IMR-90 (cell line): Measurements from ENCODE around the gene HACL1. TPM values are rescaled to one million over a fixed set of nuclear protein-coding genes. Genes with fewer than 3 reads are reported as not detected.

Source experiments
- ATAC-seq: fragments of 200-7000 bp; cut with Tn5 transposase; 2 replicates; pipeline ENCODE4 v1.9.1; 2020; ENCODE audit warnings: low read depth, mild to moderate bottlenecking, moderate library complexity
- Bru-seq: library from RNA; stranded (reverse); fragments of 400-500 nt; gene quantifications from one replicate; lab custom pipeline; 2021; lab: Mats Ljungman, UMichigan
- BruChase-seq, 2 experiments: library from RNA; stranded (reverse); fragments of 400-500 nt; gene quantifications; one replicate each; lab custom pipeline; 2021; lab: Mats Ljungman, UMichigan
- BruUV-seq: library from RNA; stranded (reverse); fragments of 400-500 nt; replicated peaks from 2 replicates; lab custom pipeline; 2021; lab: Mats Ljungman, UMichigan
- CTCF ChIA-PET: fragments of 300-600 bp; formaldehyde crosslinking; extraction: SDS; loops from one replicate; lab custom pipeline; 2021; ENCODE audit warnings: antibody characterized with exemption; lab: Yijun Ruan, JAX
- POLR2A ChIA-PET: fragments of 300-600 bp; sonication (Branson Sonifier 250); formaldehyde crosslinking; loops from one replicate; lab custom pipeline; 2022; ENCODE audit warnings: antibody characterized with exemption; ENCODE audit not compliant: unreplicated experiment; lab: Charles Lee
- DNase-seq: peaks from one replicate; pipeline ENCODE4 v3.0.0; 2013
- H2AFZ ChIP-seq: replicated peaks from 2 replicates; pipeline ENCODE3; 2013; ENCODE audit warnings: low read length, mild to moderate bottlenecking; ENCODE audit not compliant: poor library complexity
- H2AK5ac ChIP-seq: 2 replicates; pipeline ENCODE4 v1.6.1; 2013; ENCODE audit warnings: low read depth, low read length, inconsistent platforms
- H2AK9ac ChIP-seq: replicated peaks from 2 replicates; pipeline ENCODE3; 2013; ENCODE audit warnings: mild to moderate bottlenecking, low read depth, low read length, moderate library complexity; ENCODE audit not compliant: poor library complexity
- H2BK120ac ChIP-seq: 2 replicates; pipeline ENCODE4 v1.6.1; 2013; ENCODE audit warnings: low read depth, low read length, inconsistent platforms
- H2BK15ac ChIP-seq: 3 replicates; pipeline ENCODE4 v1.6.1; 2013; ENCODE audit warnings: low read depth, low read length, inconsistent platforms
- H2BK20ac ChIP-seq: 2 replicates; pipeline ENCODE4 v1.6.1; 2013; ENCODE audit warnings: low read depth, mild to moderate bottlenecking, inconsistent platforms, low read length, moderate library complexity
- H2BK5ac ChIP-seq: 2 replicates; pipeline ENCODE4 v1.6.1; 2013; ENCODE audit warnings: mild to moderate bottlenecking, low read depth, low read length, inconsistent platforms; ENCODE audit not compliant: poor library complexity, severe bottlenecking
- H3K14ac ChIP-seq: replicated peaks from 2 replicates; pipeline ENCODE4 v1.6.1; 2013; ENCODE audit warnings: low read depth, low read length, inconsistent platforms
- H3K18ac ChIP-seq: 2 replicates; pipeline ENCODE4 v1.6.1; 2013; ENCODE audit warnings: low read depth, low read length, control low read depth
- H3K23ac ChIP-seq: 2 replicates; pipeline ENCODE4 v1.6.1; 2013; ENCODE audit warnings: low read depth, low read length, inconsistent platforms
- H3K27ac ChIP-seq: 2 replicates; pipeline ENCODE4 v1.5.1; 2013; ENCODE audit warnings: mild to moderate bottlenecking, control low read depth, low read length; ENCODE audit not compliant: insufficient read depth
- H3K27me3 ChIP-seq: 2 replicates; pipeline ENCODE4 v1.6.1; 2013; ENCODE audit warnings: low read length; ENCODE audit not compliant: control insufficient read depth, insufficient read depth
- H3K36me3 ChIP-seq: 2 replicates; pipeline ENCODE4 v1.6.1; 2013; ENCODE audit warnings: low read length, mixed read lengths; ENCODE audit not compliant: control insufficient read depth, insufficient read depth
- H3K4ac ChIP-seq: 2 replicates; pipeline ENCODE4 v1.6.1; 2013; ENCODE audit warnings: low read depth, low read length, inconsistent platforms
- H3K4me1 ChIP-seq: 2 replicates; pipeline ENCODE4 v1.6.1; 2013; ENCODE audit warnings: low read length, mixed read lengths; ENCODE audit not compliant: control insufficient read depth, insufficient read depth
- H3K4me2 ChIP-seq: 2 replicates; pipeline ENCODE4 v1.6.1; 2013; ENCODE audit warnings: low read depth, mild to moderate bottlenecking, control low read depth, low read length, moderate library complexity
- H3K4me3 ChIP-seq: 2 replicates; pipeline ENCODE4 v1.5.1; 2013; ENCODE audit warnings: low read depth, mild to moderate bottlenecking, control low read depth, low read length, moderate library complexity; ENCODE audit not compliant: insufficient read depth
- H3K56ac ChIP-seq: 2 replicates; pipeline ENCODE4 v1.6.1; 2013; ENCODE audit warnings: low read length, inconsistent platforms; ENCODE audit not compliant: insufficient read depth; ENCODE audit errors: extremely low read depth
- H3K79me1 ChIP-seq, 2 experiments: 2 replicates each; pipeline ENCODE4 v1.6.1; 2013; ENCODE audit warnings: low read length in 2 of 2, inconsistent platforms in 1 of 2, low read depth in 1 of 2
- H3K9ac ChIP-seq: 2 replicates; pipeline ENCODE4 v1.6.1; 2013; ENCODE audit warnings: low read depth, low read length, control low read depth
- H3K9me1 ChIP-seq: 2 replicates; pipeline ENCODE4 v1.6.1; 2013; ENCODE audit warnings: low read length, inconsistent platforms; ENCODE audit not compliant: insufficient read depth
- H3K9me3 ChIP-seq: 2 replicates; pipeline ENCODE4 v1.6.1; 2013; ENCODE audit warnings: low read length; ENCODE audit not compliant: control insufficient read depth, insufficient read depth
- H4K20me1 ChIP-seq: 2 replicates; pipeline ENCODE4 v1.6.1; 2013; ENCODE audit warnings: low read length, inconsistent platforms; ENCODE audit not compliant: insufficient read depth
- H4K5ac ChIP-seq: 2 replicates; pipeline ENCODE4 v1.6.1; 2013; ENCODE audit warnings: mild to moderate bottlenecking, low read depth, low read length, control low read depth
- H4K8ac ChIP-seq, 2 experiments: 2 replicates each; pipeline ENCODE4 v1.6.1; 2013; ENCODE audit warnings: low read depth in 2 of 2, low read length in 2 of 2, control low read depth in 1 of 2, inconsistent platforms in 1 of 2
- H4K91ac ChIP-seq: 2 replicates; pipeline ENCODE4 v1.6.1; 2013; ENCODE audit warnings: low read depth, low read length, inconsistent platforms; ENCODE audit not compliant: insufficient read depth
- CEBPB ChIP-seq: IDR thresholded peaks from 2 replicates; pipeline ENCODE4 v1.6.1; 2012; ENCODE audit warnings: low read depth, low read length, improper control_type of control experiment
- CHD1 ChIP-seq: IDR thresholded peaks from 2 replicates; pipeline ENCODE4 v1.6.1; 2012; ENCODE audit warnings: low read depth, low read length, improper control_type of control experiment
- FOS ChIP-seq: fragments of 150-350 bp; IDR thresholded peaks from 2 replicates; pipeline ENCODE4 v1.6.1; 2016; ENCODE audit warnings: low read depth, low read length
- MAFK ChIP-seq: IDR thresholded peaks from 2 replicates; pipeline ENCODE4 v1.6.1; 2012; ENCODE audit warnings: low read depth, low read length, improper control_type of control experiment
- MAZ ChIP-seq: IDR thresholded peaks from 2 replicates; pipeline ENCODE4 v1.6.1; 2012; ENCODE audit warnings: low read depth, mild to moderate bottlenecking, low read length, improper control_type of control experiment, moderate library complexity, borderline replicate concordance
- MXI1 ChIP-seq: IDR thresholded peaks from 2 replicates; pipeline ENCODE4 v1.6.1; 2012; ENCODE audit warnings: low read depth, mild to moderate bottlenecking, low read length, moderate library complexity, borderline replicate concordance
- NFE2L2 ChIP-seq: fragments of 150-350 bp; IDR thresholded peaks from 2 replicates; pipeline ENCODE4 v1.6.1; 2016; ENCODE audit warnings: low read depth, mild to moderate bottlenecking, low read length
- POLR2A ChIP-seq: IDR thresholded peaks from 2 replicates; pipeline ENCODE4 v1.6.1; 2012; ENCODE audit warnings: mild to moderate bottlenecking, low read depth, low read length
- RCOR1 ChIP-seq: IDR thresholded peaks from 2 replicates; pipeline ENCODE4 v1.6.1; 2012; ENCODE audit warnings: mild to moderate bottlenecking, low read length, improper control_type of control experiment; ENCODE audit not compliant: insufficient replicate concordance
- RFX5 ChIP-seq: IDR thresholded peaks from 2 replicates; pipeline ENCODE4 v1.8.0; 2012; ENCODE audit warnings: low read depth, mild to moderate bottlenecking, low read length, moderate library complexity
- SMC3 ChIP-seq: fragments of 150-350 bp; IDR thresholded peaks from 2 replicates; pipeline ENCODE4 v1.6.1; 2016; ENCODE audit warnings: low read depth, mild to moderate bottlenecking, antibody characterized with exemption, low read length, moderate library complexity
- WGBS, 2 experiments: methylation state at CpG; one replicate each; pipeline versions ENCODE4 v1.1.5 to v1.1.7; 2013; ENCODE audit warnings: missing lambda C conversion rate in 2 of 2; ENCODE audit not compliant: insufficient read length in 1 of 2; ENCODE audit errors: extremely low coverage in 2 of 2; 5-methylcytosine and 5-hydroxymethylcytosine counted together
- dilution Hi-C: fragments of 300-500 bp; cut with HindIII; formaldehyde crosslinking; loops from one replicate; pipeline ENCODE4 v1.14.3; 2018; ENCODE audit warnings: low sequenced_read_pairs; ENCODE audit not compliant: unreplicated experiment
- in situ Hi-C: fragments of 300-500 bp; cut with MboI; formaldehyde crosslinking; loops from 3 replicates; pipeline ENCODE4 v1.14.3; 2019; ENCODE audit warnings: low sequenced_read_pairs, inconsistent platforms, mixed read lengths
- intact Hi-C: fragments of 100-400 bp; cut with micrococcal nuclease; formaldehyde crosslinking; loops from 2 replicates; pipeline ENCODE4 v1.10.0; 2022
- long read RNA-seq: library from polyadenylated mRNA; unstranded; transcript quantifications from one replicate; pipeline ENCODE4 v2.0.0, GENCODE V29; 2021; ENCODE audit not compliant: unreplicated experiment
- polyA plus RNA-seq, 3 experiments: library from polyadenylated mRNA; depleted of rRNA; stranded (reverse); fragments of >200 nt; gene quantifications; 2 replicates each; pipeline ENCODE4 v1.2.3, GENCODE V29; 2012; ENCODE audit warnings: low replicate concordance in 1 of 3
- total RNA-seq: library from RNA; depleted of rRNA; stranded (reverse); fragments of >200 nt; gene quantifications from 2 replicates; pipeline ENCODE4 v1.2.3, GENCODE V29; 2012; rRNA removed
- TF ChIP-seq, protein P1 (sequence below): fragments of 150-350 bp; IDR thresholded peaks from 2 replicates; pipeline ENCODE4 v1.6.1; 2017; ENCODE audit warnings: mild to moderate bottlenecking, antibody characterized with exemption, low read length, low read depth
- TF ChIP-seq, protein P2 (sequence below): conservative IDR thresholded peaks from 2 replicates; pipeline ENCODE4 v1.5.1; 2012; ENCODE audit warnings: mild to moderate bottlenecking, low read depth, low read length, improper control_type of control experiment

Gene HACL1
- total RNA-seq, result 28.1 and 31.4 TPM in 2 replicates
- 9.9 and 11.1 TPM in 2 replicates for polyA plus RNA-seq (2012; rRNA removed)
- polyA plus RNA-seq (2012; cell fraction: cytosol; rRNA removed), result 5.4 and 7.0 TPM in 2 replicates
- polyA plus RNA-seq (2012; cell fraction: nucleus; rRNA removed; ENCODE audit: low replicate concordance), result 7.2 and 16.3 TPM in 2 replicates
- percentile 71 among the genes with signal in this experiment for Bru-seq, nascent RNA
- percentile 64 among the genes with signal in this experiment for BruChase-seq, experiment 1, labeled RNA remaining after a 6-hour chase
- BruChase-seq, experiment 2, labeled RNA remaining after a 2-hour chase, result percentile 61 among the genes with signal in this experiment
- long read RNA-seq, transcript HACL1-201 (17 exons, 2,266 nt), result major isoform, 8 of 17 reads
- long read RNA-seq, partial matches to known transcripts, result 0 of 17 reads
- long read RNA-seq, other reads (novel, unspliced or antisense), result 7 of 17 reads

DNA sequence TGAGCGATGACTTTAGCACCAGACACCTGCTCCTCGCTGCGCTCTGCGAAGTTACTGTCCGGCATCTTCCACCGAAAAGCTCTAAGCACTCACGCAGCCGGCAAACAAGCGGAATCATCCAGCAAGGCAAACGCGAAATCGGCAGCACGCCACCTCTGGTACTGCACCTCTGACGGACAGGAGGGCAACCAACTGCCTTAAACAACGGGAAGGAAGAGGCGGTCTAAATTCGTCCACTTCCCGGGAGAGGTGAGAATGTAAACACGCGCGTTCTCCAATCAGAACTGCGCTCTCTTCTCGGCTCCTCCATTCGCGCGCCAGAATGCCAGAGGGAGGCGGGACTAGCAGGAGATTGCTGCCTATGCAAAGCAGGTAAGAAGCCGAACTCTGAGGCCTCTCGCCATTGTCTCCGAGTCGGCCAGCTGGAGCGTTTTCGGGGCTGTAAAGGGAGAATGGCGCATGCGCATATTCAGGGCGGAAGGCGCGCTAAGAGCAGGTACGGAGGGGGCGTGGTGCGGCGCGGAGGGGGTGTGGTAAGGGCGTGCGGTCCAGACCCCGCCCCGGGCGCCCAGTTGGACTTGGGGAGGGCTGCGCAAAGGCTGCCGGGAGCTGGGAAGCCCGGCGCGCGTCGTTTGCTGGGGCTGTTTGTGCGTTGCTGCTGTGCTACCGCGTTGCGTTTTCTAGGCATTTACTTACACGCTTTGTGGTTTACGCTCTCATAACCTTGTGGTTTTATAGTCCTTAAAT, at the start of gene HACL1, which contains the start of gene BTD:
HACL1 (minus strand) TSS at position 171 of the 747 bp plus-strand sequence; CDS start at position 65, 106 bp downstream.
BTD (plus strand) TSS at position 347 of the 747 bp plus-strand sequence. CDS start 33,695 bp downstream, outside the sequence.
- peak within 1 kb of the TSS; percentile 79 for H2BK5ac ChIP-seq
- no peaks in the 10 kb centered on the region for H3K27me3 ChIP-seq
- H3K36me3 ChIP-seq, result peaks cover 2% of the 10 kb centered on the region; the same call in 1 of the 2 replicates
- H2AK9ac ChIP-seq, result peak within 1 kb of the TSS; percentile 89
- no peak within 1 kb of the TSS for H2BK20ac ChIP-seq
- peak within 1 kb of the TSS; percentile 46; the same call in 1 of the 3 replicates for H2BK15ac ChIP-seq
- peak within 1 kb of the TSS; percentile 60 for H4K5ac ChIP-seq
- peak within 1 kb of the TSS; percentile 85 for H3K56ac ChIP-seq
- DNase-seq (peak; percentile 99), ATAC-seq (peak; percentile 97)
- ChIA-PET POLR2A (no interaction called here), CTCF (no interaction called here)
- peak within 1 kb of the TSS; percentile 94 for H3K23ac ChIP-seq
- no peaks in the 10 kb centered on the region for H3K9me3 ChIP-seq
- peak within 1 kb of the TSS; percentile 28 for H3K18ac ChIP-seq
- H3K79me1 ChIP-seq, result peaks cover 19 to 33% of the 10 kb centered on the region in 2 experiments
- no TSS peak for BruUV-seq
- peaks cover 2% of the 10 kb centered on the region; the same call in 1 of the 2 replicates for H3K4me1 ChIP-seq
- peak within 1 kb of the TSS; percentile 95 for H3K4me2 ChIP-seq
- no peaks in the 10 kb centered on the region for H4K20me1 ChIP-seq
- dilution Hi-C loops (no loop called here), in situ Hi-C loops (no loop called here), intact Hi-C loops (loop anchor here (1.0 kb wide), 1 partner anchor 45 kb away; no protein-coding TSS in a partner anchor)
- peak within 1 kb of the TSS; percentile 56 for H3K27ac ChIP-seq
- peak within 1 kb of the TSS; percentile 36 to 93 for H4K8ac ChIP-seq
- peak within 1 kb of the TSS; percentile 13; the same call in 1 of the 2 replicates for H2AK5ac ChIP-seq
- peak within 1 kb of the TSS; percentile 70 for H4K91ac ChIP-seq
- peak within 1 kb of the TSS; percentile 66 for H3K4me3 ChIP-seq
- peak within 1 kb of the TSS; percentile 86 for H3K4ac ChIP-seq
- WGBS, 2 experiments, result 0% methylated on average over 35 of the region's 61 CpGs; no CpG with 5 or more reads in 1 of the 2 experiments
- peak within 1 kb of the TSS; percentile 84 for H3K14ac ChIP-seq
- peak within 1 kb of the TSS; percentile 61 for H2BK120ac ChIP-seq
- H3K9me1 ChIP-seq, result peaks cover 6% of the 10 kb centered on the region
- H2AFZ ChIP-seq, result peak within 1 kb of the TSS; percentile 98
- peak within 1 kb of the TSS; percentile 87 for H3K9ac ChIP-seq
- peak; percentile 68 for TF ChIP-seq POLR2A
- TF ChIP-seq SMC3, result no peak
- peak; percentile 27; the same call in 1 of the 2 replicates for TF ChIP-seq FOS
- no peak for TF ChIP-seq RCOR1
- no peak for TF ChIP-seq MAZ
- TF ChIP-seq MXI1, result peak; percentile 82
- TF ChIP-seq CHD1, result 0 out of 2 replicates have a peak, but pooled peaks have one; percentile 22
- TF ChIP-seq NFE2L2, result no peak
- TF ChIP-seq, protein P1, sequence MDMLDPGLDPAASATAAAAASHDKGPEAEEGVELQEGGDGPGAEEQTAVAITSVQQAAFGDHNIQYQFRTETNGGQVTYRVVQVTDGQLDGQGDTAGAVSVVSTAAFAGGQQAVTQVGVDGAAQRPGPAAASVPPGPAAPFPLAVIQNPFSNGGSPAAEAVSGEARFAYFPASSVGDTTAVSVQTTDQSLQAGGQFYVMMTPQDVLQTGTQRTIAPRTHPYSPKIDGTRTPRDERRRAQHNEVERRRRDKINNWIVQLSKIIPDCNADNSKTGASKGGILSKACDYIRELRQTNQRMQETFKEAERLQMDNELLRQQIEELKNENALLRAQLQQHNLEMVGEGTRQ, result no peak; the same call in 1 of the 2 replicates
- peak; percentile 52 for TF ChIP-seq MAFK
- TF ChIP-seq RFX5, result no peak
- TF ChIP-seq, protein P2, sequence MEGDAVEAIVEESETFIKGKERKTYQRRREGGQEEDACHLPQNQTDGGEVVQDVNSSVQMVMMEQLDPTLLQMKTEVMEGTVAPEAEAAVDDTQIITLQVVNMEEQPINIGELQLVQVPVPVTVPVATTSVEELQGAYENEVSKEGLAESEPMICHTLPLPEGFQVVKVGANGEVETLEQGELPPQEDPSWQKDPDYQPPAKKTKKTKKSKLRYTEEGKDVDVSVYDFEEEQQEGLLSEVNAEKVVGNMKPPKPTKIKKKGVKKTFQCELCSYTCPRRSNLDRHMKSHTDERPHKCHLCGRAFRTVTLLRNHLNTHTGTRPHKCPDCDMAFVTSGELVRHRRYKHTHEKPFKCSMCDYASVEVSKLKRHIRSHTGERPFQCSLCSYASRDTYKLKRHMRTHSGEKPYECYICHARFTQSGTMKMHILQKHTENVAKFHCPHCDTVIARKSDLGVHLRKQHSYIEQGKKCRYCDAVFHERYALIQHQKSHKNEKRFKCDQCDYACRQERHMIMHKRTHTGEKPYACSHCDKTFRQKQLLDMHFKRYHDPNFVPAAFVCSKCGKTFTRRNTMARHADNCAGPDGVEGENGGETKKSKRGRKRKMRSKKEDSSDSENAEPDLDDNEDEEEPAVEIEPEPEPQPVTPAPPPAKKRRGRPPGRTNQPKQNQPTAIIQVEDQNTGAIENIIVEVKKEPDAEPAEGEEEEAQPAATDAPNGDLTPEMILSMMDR, result peak; percentile 29; the same call in 1 of the 2 replicates
- no peak for TF ChIP-seq CEBPB
